Measurements from ENCODE around the gene ST8SIA2.

ST8SIA2 gene

GRCh38 chr15:92418864-92419263 lies 25.2 kb downstream of the ST8SIA2 start:
- no peak overlapping the region for H3K27ac ChIP-seq (ENCODE audit: extremely low read depth, low read depth, low read length)
- no peak for TF ChIP-seq MYNN (tag by site-specific recombination; IDR thresholded peaks at IDR 0.05; ENCODE audit: borderline replicate concordance)
- H3K36me3 ChIP-seq (ENCODE audit: control insufficient read depth in 2 of 2, insufficient read depth in 1 of 2, low read length in 2 of 2), result no peaks in the 10 kb centered on the region
- no peak overlapping the region for H3K4me3 ChIP-seq (ENCODE audit: low read depth, low read length)
- ChIA-PET CTCF (no interaction called here), POLR2A (no interaction called here)
- no peaks in the 10 kb centered on the region for H3K9me3 ChIP-seq (ENCODE audit: control insufficient read depth, insufficient read depth, low read depth, low read length)
- no peaks in the 10 kb centered on the region for H3K4me1 ChIP-seq (ENCODE audit: control insufficient read depth, insufficient read depth, low read length)

- Histone ChIP-seq H3K27ac (ENCODE audit: extremely low read depth, low read depth, low read length) (no peak overlapping the region), H3K36me3 (ENCODE audit: control insufficient read depth in 2 of 2, insufficient read depth in 1 of 2, low read length in 2 of 2) (no peaks in the 10 kb centered on the region), H3K4me3 (ENCODE audit: low read depth, low read length) (no peak overlapping the region), H3K4me1 (ENCODE audit: control insufficient read depth, insufficient read depth, low read length) (no peaks in the 10 kb centered on the region), H3K9me3 (ENCODE audit: control insufficient read depth, insufficient read depth, low read depth, low read length) (no peaks in the 10 kb centered on the region)
- ChIA-PET CTCF (interaction anchor here (0.5 kb wide), 1 partner anchor 323 kb away, joined by 3 read pairs; no protein-coding TSS in a partner anchor), POLR2A (interaction anchor here (1.2 kb wide), 1 partner anchor 11 kb away, joined by 3 read pairs; no protein-coding TSS in a partner anchor)
- TF ChIP-seq ZNF837 (tag by site-specific recombination; IDR thresholded peaks at IDR 0.05) (no peak), SETDB1 (IDR thresholded peaks at IDR 0.05; ENCODE audit: insufficient read length, low read length) (no peak), ELK4 (IDR thresholded peaks at IDR 0.05; ENCODE audit: borderline replicate concordance, low read depth, low read length) (no peak), ZNF777 (tag by site-specific recombination; IDR thresholded peaks at IDR 0.05; ENCODE audit: borderline replicate concordance) (no peak), ZFP41 (tag by site-specific recombination; IDR thresholded peaks at IDR 0.05; ENCODE audit: borderline replicate concordance) (no peak), ZFP37 (tag by site-specific recombination; IDR thresholded peaks at IDR 0.05) (no peak), PRDM1 (tag by site-specific recombination; IDR thresholded peaks at IDR 0.05) (no peak), ZBTB7A (tag by site-specific recombination; IDR thresholded peaks at IDR 0.05; ENCODE audit: low read depth) (no peak), KLF8 (tag by site-specific recombination; IDR thresholded peaks at IDR 0.05) (no peak), ZBTB11 (tag by site-specific recombination; conservative IDR thresholded peaks at IDR 0.05; ENCODE audit: low read depth) (no peak), ZNF704 (tag by site-specific recombination; IDR thresholded peaks at IDR 0.05) (no peak), ZNF175 (tag by site-specific recombination; IDR thresholded peaks at IDR 0.05) (no peak)
Observed at GRCh38 chr15:92421976-92422375, 28.3 kb downstream of the ST8SIA2 start.

- ChIA-PET CTCF (no interaction called here), POLR2A (no interaction called here)
- no peak overlapping the region for H3K27ac ChIP-seq (ENCODE audit: extremely low read depth, low read depth, low read length)
- H3K4me1 ChIP-seq (ENCODE audit: control insufficient read depth, insufficient read depth, low read length), result no peaks in the 10 kb centered on the region
- H3K4me3 ChIP-seq (ENCODE audit: low read depth, low read length), result no peak overlapping the region
- no peaks in the 10 kb centered on the region for H3K36me3 ChIP-seq (ENCODE audit: control insufficient read depth in 2 of 2, insufficient read depth in 1 of 2, low read length in 2 of 2)
- no peaks in the 10 kb centered on the region for H3K9me3 ChIP-seq (ENCODE audit: control insufficient read depth, insufficient read depth, low read depth, low read length)
- TF ChIP-seq ZNF311 (tag by site-specific recombination; IDR thresholded peaks at IDR 0.05; ENCODE audit: borderline replicate concordance) (no peak), ZNF2 (tag by site-specific recombination; IDR thresholded peaks at IDR 0.05) (no peak), ZNF560 (tag by site-specific recombination; IDR thresholded peaks at IDR 0.05; ENCODE audit: borderline replicate concordance) (no peak), ZNF175 (tag by site-specific recombination; IDR thresholded peaks at IDR 0.05) (no peak), ZNF626 (tag by site-specific recombination; IDR thresholded peaks at IDR 0.05) (no peak), ZNF488 (tag by site-specific recombination; IDR thresholded peaks at IDR 0.05) (no peak), ZXDB (tag by site-specific recombination; IDR thresholded peaks at IDR 0.05) (no peak), ZNF518A (tag by site-specific recombination; conservative IDR thresholded peaks at IDR 0.05; ENCODE audit: low read depth) (no peak)
Observed at GRCh38 chr15:92425578-92426225, 32.0 kb downstream of the ST8SIA2 start.
